ENCODE data around the gene GRK5.

Gene GRK5

GRCh38 chr10:119336599-119336998 lies 129.2 kb downstream of the GRK5 start:
- TF ChIP-seq CTCF (conservative IDR thresholded peaks at IDR 0.05), result no peak
- H3K27ac ChIP-seq, result no peak overlapping the region

- no peak for TF ChIP-seq CTCF (conservative IDR thresholded peaks at IDR 0.05)
- no peak overlapping the region for H3K27ac ChIP-seq
Measured at GRCh38 chr10:119337223-119337622, 129.9 kb downstream of the GRK5 start.

- H3K27ac ChIP-seq, result no peak overlapping the region
- TF ChIP-seq CTCF (conservative IDR thresholded peaks at IDR 0.05), result no peak
Measured at GRCh38 chr10:119337796-119338432, 130.5 kb downstream of the GRK5 start.

GRCh38 chr10:119339109-119339508 lies 131.7 kb downstream of the GRK5 start:
- H3K27ac ChIP-seq, result peak overlapping the region; percentile 66
- TF ChIP-seq CTCF (conservative IDR thresholded peaks at IDR 0.05), result no peak

- no peak for TF ChIP-seq CTCF (conservative IDR thresholded peaks at IDR 0.05)
- H3K27ac ChIP-seq, result no peak overlapping the region
Measured at GRCh38 chr10:119340893-119341458, 133.6 kb downstream of the GRK5 start.

- H3K27ac ChIP-seq, result no peak overlapping the region
- no peak for TF ChIP-seq CTCF (conservative IDR thresholded peaks at IDR 0.05)
Measured at GRCh38 chr10:119341459-119342301, 134.3 kb downstream of the GRK5 start.

- H3K27ac ChIP-seq, result no peak overlapping the region
- no peak for TF ChIP-seq CTCF (conservative IDR thresholded peaks at IDR 0.05)
Measured at GRCh38 chr10:119342335-119342734, 135.0 kb downstream of the GRK5 start.
